ENCODE measurements around the gene ADGRA3.
A peak's percentile ranks its signal among the peaks of the same experiment; 100 is the strongest.

ADGRA3 gene, protein sequence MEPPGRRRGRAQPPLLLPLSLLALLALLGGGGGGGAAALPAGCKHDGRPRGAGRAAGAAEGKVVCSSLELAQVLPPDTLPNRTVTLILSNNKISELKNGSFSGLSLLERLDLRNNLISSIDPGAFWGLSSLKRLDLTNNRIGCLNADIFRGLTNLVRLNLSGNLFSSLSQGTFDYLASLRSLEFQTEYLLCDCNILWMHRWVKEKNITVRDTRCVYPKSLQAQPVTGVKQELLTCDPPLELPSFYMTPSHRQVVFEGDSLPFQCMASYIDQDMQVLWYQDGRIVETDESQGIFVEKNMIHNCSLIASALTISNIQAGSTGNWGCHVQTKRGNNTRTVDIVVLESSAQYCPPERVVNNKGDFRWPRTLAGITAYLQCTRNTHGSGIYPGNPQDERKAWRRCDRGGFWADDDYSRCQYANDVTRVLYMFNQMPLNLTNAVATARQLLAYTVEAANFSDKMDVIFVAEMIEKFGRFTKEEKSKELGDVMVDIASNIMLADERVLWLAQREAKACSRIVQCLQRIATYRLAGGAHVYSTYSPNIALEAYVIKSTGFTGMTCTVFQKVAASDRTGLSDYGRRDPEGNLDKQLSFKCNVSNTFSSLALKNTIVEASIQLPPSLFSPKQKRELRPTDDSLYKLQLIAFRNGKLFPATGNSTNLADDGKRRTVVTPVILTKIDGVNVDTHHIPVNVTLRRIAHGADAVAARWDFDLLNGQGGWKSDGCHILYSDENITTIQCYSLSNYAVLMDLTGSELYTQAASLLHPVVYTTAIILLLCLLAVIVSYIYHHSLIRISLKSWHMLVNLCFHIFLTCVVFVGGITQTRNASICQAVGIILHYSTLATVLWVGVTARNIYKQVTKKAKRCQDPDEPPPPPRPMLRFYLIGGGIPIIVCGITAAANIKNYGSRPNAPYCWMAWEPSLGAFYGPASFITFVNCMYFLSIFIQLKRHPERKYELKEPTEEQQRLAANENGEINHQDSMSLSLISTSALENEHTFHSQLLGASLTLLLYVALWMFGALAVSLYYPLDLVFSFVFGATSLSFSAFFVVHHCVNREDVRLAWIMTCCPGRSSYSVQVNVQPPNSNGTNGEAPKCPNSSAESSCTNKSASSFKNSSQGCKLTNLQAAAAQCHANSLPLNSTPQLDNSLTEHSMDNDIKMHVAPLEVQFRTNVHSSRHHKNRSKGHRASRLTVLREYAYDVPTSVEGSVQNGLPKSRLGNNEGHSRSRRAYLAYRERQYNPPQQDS (N-terminal part only)

DNA sequence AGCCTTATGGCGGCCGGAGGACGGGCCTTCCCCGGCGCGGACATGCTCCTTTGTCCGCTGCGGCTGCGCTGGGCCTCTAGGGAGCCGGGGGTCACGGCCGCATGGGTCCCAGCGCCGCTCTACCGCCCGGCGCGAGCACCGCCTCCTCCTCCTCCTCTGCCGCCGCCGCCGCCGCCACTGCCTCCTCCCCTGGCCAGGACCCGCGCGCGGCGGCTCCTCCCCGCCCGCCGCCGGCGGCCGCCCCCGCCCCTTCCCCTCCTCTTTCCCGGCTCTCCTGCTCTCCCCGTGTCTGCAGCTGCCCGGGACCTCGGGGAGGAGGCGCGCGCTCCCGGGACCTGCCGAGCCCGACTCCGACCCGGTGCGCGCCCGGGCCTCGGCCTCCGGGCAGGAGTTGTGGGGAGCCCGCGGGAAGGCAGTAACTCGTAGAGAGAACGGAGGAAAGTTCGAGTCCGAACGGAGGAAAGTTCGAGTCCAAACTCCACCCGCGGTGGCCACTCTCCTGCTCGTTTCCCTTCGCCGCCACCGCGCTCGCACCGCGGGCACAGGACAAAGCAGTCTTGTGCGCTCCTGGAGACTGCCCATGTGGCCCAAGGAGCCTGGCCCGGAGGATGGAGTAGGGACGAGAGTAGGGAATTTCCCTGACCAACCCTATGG lies at the start of gene ADGRA3:
ADGRA3 (minus strand) TSS at position 179 of the 654 bp plus-strand sequence. CDS start 282 bp downstream, outside the sequence.
- peak; percentile 9 to 11 for DNase-seq (ENCODE audit: low read depth in 2 of 2)

DNA sequence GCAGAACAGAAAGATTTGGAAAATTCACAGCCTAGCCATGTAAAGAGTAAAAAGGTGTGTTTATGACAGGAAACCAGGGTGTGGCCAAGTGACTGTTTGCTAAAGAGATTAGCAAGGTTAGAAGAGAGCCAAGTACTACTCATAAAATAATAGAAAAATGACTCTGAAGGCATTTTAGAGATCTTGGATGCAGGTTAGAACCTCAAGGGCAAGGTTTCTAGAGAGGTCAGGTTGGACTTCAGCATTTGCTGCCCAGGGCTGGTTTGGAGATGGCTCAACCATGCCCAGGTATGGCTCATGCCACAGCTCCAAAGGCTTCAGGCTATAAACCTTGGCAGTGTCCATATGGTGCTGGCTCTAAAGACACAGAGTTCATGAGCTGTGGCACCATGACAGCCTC lies 40.6 kb upstream of the ADGRA3 start:
- DNase-seq (ENCODE audit: low read depth in 2 of 2) = no peak

DNA sequence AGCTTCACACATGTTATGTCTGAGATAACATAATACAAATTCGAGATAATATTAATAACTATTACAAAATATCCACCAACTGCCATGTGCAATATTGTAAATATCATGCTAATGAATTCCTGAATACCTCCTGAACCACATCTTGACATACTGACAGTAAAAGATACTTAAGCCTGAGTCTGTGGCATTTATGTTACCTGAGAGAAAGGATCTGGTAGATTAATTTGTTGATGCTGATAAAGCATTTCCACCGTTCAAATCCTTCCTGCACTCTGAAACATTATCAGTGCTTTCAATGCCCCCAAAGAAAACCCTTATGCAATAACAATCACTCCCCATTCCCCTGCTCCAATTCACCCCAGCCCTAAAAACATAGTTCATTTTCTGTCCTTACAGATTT lies 38.8 kb upstream of the ADGRA3 start:
- no peak for DNase-seq (ENCODE audit: low read depth in 2 of 2)

DNA sequence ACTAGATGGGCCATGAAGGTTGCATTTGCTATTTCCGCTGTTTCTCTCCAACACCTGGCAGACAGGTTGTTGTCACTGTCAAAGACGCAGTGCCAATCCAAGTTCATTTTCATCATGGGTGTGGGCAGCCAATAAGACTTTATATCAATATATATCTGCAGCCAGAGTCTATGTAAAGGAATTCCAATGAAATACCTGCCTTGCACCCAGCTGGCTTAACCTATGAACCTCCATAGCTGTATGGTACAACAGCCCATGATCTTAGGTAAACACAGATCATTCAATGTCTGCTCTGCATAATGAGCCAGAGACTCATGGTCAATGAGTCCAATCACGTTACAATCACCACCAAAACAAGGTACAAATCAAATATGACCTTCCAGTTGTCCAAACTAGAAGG lies 37.7 kb upstream of the ADGRA3 start:
- no peak for DNase-seq (ENCODE audit: low read depth in 2 of 2)

DNA sequence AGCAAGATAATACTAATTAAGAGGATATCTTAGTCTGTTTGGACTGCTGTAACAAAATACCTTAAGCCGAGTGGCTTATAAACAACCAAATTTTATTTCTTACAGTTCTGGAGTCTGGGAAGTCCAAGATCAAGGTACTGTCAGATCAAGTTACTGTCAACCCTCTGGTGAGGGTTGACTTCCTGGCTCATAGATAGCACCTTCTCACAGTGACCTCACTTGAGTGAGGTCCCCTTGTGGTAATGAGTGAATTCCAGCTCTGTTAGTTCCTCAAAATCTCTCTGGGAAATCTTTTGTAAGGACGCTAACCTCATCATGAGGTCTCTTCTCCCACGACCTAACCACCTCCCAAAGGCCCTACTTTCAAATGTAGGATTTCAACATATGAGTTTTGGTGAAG lies 36.9 kb upstream of the ADGRA3 start:
- no peak for DNase-seq (ENCODE audit: low read depth in 2 of 2)

DNA sequence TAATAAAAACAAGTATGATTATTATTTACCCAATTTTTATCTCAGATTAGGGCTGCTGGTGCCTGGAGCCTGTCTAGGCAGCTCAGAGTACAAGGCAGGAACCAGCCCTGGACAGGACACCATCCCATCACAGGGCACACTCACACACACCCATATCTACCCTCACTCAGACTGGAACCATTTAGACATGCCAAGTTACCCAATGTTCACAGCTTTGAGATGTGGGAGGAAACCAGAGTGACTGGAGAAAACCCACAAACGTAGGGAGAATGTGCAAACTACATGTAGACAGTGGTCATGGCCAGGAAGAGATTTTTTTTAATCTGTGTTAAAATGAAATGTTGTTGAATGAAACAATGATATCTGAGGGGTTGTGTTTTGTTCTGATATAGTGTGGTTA lies 35.7 kb upstream of the ADGRA3 start:
- no peak for DNase-seq (ENCODE audit: low read depth in 2 of 2)

DNA sequence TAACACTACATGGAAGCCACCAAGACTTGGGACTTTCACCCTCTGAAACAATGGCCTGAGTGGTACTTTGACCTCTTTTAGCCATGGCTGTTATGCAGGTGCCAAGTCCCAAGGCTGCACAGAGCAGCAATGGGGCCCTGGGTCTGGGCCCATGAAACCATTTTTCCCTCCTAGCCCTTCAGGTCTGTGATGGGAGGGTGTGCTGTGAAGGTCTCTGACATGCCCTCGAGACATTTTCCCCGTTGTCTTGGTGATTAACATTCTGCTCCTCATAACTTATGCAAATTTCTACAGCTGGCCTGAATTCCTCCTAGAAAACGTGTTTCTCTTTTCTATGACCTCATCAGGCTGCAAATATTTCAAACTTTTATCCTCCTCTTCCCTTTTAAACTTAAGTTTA lies 30.4 kb upstream of the ADGRA3 start:
- DNase-seq (ENCODE audit: low read depth in 2 of 2) = no peak

DNA sequence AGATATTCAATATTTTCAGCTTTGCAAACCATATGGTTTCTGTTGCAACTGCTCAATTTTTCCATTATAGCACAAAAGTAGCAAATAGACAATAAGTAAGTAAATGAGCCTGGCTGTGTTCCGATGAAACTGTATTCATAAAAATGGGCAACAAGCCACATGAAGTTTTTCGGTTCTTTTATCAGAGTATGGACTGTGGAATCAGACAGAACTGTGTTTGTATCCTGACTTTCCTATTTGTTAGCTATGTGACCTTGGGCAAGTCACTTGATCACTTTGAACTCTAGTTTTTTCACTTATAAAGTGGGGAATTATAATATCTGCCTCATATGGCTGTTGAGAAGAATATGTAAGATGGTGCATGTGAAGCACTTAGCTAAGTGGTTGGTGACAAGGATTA lies 23.4 kb upstream of the ADGRA3 start:
- no peak for DNase-seq (ENCODE audit: low read depth in 2 of 2)

DNA sequence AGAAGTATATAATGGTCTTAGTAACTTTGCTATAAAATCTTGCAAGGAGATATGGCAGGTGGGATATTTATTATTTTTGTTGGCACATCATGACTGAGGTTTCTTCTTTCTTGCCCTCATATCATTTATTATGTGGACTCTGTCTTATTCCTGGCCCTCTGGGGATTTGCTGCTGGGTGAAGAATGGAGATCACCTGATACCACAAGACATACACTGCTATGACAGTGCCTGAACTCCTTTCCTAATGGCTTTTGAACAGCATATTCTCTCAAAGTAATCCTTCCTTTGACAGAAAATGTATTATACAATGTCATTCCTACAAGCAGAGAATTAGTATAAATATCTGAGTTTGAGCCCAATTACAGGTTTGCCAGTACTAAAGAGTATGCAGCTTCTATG lies 22.0 kb upstream of the ADGRA3 start:
- no peak for DNase-seq (ENCODE audit: low read depth in 2 of 2)

DNA sequence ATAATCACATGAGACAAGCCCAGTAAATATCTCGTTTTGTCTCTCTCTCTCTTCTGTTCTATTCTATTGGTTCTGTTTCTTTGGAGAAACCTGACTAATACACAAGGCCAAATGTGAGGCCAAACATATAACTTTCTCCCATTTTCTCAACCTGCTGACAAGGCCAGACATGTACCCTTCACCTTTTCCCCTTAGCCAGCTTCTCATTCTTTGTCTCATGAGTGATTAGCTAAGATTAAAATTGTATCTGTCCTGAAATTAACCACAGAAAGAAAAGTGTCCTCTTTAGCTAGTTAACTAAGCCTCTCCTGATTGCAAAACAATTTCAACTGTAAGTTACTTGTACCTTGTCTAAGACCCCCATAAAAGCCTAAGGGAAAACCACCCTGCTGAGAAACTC lies 18.5 kb upstream of the ADGRA3 start:
- DNase-seq (ENCODE audit: low read depth in 2 of 2) = no peak

DNA sequence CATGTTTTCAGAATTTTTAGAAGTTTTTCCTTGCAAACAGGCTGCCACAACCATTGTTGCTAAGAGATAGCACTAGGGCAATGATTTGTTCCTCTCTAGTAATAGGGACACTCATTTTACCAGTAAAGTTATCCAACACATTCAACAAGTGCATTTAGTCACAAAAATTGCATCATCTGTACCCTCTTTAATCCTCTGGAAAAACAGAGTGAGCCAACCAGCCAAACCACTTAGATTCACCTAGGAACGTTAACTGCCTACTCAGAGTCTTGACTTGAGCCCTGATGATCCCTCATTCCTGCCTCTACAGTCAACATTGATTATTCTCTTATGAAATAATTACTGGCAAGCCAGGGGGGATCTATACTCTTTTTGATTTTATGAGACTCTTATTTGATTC lies 17.0 kb upstream of the ADGRA3 start:
- no peak for DNase-seq (ENCODE audit: low read depth in 2 of 2)

DNA sequence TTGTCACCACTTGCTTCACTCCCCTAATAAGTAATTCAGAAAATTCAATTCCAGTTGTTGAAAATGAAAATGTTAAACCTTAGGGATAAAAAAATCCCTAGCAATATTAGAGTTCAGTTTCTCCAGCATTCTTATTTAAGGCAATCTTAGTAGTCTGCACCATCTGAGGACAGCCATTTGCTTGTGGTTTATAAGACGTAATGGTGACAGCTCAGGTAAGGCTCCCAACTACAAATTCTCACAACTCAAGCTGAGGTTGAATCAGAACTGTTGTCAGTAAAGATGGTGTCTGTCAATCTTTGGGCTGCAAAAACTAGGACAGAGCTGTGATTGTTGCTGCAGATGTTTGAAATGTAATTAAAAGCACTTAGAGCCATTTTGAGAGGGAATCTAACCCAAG lies 16.3 kb upstream of the ADGRA3 start:
- DNase-seq (ENCODE audit: low read depth in 2 of 2) = no peak

DNA sequence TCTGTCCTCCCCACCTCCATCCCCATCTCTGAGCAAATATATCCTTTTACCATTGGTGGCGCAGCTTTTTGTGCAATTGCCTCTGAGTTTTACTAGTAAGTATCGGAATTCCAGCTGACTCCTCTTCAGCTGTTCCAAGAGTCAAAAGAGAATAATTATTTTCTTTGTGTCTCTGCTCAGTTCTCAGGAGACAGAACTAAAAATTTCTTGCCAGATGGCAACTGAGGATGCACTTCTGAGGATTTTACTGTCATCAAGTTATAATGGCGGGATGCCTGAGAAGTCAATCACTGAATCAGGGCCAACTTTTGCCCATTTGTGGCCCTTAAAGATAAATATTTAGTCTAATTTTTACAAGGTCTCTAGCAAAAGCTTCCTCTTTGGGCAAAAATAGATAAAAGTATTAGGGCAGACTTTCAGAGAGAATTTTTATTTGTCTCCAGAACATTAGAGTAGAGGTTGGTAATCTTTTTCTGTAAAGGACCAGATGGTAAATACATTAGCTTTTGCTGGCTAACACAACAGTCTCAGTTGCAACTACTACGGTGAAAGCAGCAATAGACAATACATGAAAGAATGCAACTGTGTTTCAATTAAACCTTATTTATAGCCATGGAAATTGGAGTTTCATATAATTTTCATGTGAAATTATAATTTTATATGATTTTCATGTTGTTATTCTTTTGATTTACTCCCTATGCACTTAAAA lies 15.6 kb upstream of the ADGRA3 start:
- no peak for DNase-seq (ENCODE audit: low read depth in 2 of 2)

DNA sequence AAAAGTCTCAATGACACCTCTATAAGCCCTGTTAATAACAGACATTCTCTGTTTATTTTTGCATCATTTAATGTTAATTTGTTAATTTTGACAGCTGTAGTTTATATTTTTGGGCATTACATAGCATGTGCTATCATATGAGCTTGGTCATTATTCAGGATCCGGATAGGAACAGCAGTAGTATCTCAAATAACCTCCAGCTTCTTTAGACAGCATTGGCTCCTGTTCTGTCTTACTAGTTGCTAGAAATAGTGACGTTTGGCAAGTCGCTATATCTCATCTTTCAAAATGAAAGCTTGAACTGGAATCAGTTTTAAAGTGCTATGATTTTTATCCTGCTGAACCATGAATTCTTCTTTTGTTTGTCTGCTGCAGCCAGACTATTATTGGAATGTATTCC lies 9.0 kb upstream of the ADGRA3 start:
- DNase-seq (ENCODE audit: low read depth in 2 of 2) = no peak

DNA sequence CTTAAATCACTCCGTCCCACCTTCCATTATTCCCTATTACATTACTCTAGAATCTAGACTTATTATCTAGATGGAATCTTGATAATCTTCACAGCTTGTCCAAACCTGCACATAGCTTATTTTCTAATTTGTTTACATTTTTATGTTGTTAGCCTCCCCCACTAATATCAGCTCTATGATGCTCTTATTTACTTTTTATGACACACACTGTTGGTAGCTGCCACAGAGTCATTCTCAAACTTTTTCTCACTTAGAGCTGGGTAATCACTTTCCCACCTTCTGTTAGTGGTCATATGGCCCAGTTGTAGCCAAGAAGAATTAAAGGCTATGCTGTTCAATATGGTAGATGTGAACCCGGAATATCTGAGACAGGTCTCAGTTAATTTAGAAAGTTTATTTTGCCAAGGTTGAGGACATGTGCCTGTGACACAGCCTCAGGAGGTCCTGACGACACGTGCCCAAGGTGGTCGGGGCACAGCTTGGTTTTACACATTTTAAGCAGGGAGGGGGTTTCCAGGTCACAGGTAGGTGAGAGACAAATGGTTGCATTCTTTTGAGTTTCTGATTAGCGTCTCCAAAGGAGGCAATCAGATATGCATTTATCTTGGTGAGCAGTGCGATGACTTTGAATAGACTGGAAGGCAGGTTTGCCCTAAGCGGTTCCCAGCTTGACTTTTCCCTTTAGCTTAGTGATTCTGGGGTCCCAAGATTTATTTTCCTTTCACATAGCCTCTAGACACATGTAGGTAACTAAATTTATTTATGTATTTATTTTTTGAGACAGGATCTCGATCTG lies 7.0 kb upstream of the ADGRA3 start:
- DNase-seq (ENCODE audit: low read depth in 2 of 2) = no peak

DNA sequence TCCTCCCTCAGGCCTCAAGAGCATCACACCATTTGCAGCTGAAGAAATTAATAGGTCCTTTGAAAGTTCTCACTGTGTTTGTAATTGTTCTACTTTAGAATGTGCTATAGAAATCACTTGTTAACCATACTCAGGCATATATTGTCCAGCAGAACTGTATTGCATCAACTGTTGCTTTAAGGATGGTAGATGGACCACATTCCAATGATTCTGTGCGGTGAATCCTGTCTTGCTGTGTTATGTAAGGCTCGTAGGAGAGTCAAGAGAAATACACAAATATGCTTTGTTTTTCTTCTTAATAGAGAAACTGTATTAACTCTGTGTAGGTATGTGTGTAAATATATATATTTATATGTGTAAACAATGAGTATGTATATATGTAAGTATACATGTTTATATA lies 6.3 kb upstream of the ADGRA3 start:
- no peak for DNase-seq (ENCODE audit: low read depth in 2 of 2)

DNA sequence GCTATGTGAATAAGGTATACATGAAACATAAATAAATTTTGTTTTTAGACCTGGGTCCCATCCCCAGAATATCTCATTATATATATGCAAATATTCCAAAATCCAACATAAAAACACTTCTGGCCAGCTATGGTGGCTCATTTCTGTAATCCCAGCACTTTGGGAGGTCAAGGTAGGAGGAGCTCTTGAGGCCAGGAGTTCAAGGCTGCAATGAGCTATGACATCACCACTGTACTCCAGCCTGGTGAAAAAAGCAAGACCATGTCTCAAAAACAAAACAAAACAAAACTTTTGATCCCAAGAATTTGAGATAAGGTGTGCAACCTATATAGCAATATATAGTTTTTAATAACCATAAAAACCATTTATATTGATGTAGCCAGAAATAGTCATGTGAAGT lies 5.4 kb upstream of the ADGRA3 start:
- DNase-seq (ENCODE audit: low read depth in 2 of 2) = no peak

DNA sequence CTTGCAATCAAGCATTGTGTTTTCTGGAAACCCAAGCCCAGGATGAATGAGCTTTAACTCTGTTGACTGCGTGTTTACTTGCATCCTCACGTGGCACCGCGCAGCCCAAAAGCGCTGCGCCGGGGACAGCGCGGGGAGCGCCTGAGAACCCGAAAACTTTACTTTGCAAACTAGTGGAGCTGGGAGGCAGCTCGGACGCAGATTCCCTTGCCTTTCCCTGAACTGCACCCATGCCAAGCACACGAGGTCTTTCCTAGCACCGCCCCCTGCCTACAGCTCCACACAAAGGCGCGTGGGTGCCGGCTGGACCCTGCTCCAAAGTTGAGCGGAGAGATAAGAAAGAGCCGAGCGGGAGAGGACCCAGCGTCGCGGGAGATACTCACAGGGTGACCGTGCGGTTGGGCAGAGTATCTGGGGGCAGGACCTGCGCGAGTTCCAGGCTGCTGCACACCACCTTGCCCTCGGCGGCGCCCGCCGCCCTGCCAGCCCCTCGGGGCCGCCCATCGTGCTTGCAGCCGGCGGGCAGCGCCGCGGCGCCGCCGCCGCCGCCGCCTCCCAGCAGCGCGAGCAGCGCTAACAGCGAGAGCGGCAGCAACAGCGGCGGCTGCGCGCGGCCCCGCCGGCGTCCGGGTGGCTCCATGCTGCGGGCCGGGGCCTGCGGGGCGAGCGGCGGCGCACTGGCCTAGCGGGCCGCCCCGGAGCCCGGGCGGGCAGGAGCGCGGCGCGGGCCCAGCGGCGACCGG lies 550 bp downstream of the ADGRA3 start:
- peak; percentile 8 to 15 for DNase-seq (ENCODE audit: low read depth in 2 of 2)

DNA sequence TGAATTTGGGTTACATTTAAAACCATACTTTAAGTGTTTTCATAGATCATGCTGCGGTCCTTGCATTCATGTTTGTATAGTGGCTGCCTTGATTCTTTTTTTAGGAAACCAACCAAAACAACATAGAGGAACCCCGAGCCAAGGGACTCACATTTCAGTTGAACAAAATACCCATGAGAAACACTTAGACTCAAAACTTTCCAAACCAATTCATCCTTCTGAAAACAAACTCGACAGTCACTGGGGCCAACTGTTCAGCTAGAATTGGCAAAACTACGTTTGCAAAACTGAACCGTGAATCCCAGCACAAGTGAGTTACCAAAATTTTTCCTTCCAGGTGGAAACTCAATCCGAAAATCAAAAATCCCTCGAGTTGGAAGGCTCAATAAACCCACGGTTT lies 1.4 kb downstream of the ADGRA3 start:
- DNase-seq (ENCODE audit: low read depth in 2 of 2) = no peak

DNA sequence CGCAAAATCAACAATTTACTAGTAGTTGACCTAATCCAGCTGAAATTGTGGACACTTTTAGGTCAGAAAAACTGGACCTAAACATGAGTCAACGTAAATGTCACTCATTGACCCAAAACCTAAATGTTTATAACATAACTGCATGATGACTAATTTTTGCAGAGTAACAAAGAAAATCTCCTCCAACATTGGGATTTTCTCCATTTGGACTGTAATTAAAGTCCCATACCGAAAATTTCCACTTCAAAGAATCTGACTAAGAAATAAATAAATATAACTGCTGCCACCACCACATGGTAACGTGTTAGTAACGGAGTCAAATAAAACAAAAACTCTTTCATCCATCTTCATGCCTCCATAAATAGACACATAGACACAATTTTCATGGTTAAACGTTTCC lies 1.9 kb downstream of the ADGRA3 start:
- DNase-seq (ENCODE audit: low read depth in 2 of 2) = no peak

All from stimulated activated CD8-positive, alpha-beta memory T cell treated with anti-CD3 and anti-CD28 coated beads, Interleukin-15, amount 100 ng/mL, for 48 hours (primary cell).